HepG2 (cell line): Measurements from ENCODE around the gene BATF. TPM values are rescaled to one million over a fixed set of nuclear protein-coding genes. Genes with fewer than 3 reads are reported as not detected.

Experiments used
- BCL3 ChIP-seq: sonication (generic); formaldehyde crosslinking; IDR thresholded peaks from 2 replicates; pipeline ENCODE4 v1.5.1; 2020; ENCODE audit warnings: mild to moderate bottlenecking, missing genetic modification reagents, moderate library complexity
- CAMTA2 ChIP-seq: sonication (generic); formaldehyde crosslinking; IDR thresholded peaks from 2 replicates; pipeline ENCODE4 v1.4.0; 2020; ENCODE audit warnings: mild to moderate bottlenecking, missing genetic modification reagents, borderline replicate concordance
- CREM ChIP-seq, 2 experiments: sonication (generic) in 1 of 2; formaldehyde crosslinking in 1 of 2; IDR thresholded peaks; 2 replicates each; pipeline versions ENCODE4 v1.4.0 to v1.6.1; 2016 to 2020; ENCODE audit warnings: antibody characterized with exemption in 1 of 2, mild to moderate bottlenecking in 1 of 2, missing genetic modification reagents in 1 of 2
- FLYWCH1 ChIP-seq: sonication (generic); formaldehyde crosslinking; IDR thresholded peaks from 2 replicates; pipeline ENCODE4 v1.8.1; 2023; ENCODE audit warnings: mild to moderate bottlenecking, missing genetic modification reagents
- HNRNPL ChIP-seq: fragments of 200-400 bp; formaldehyde crosslinking; IDR thresholded peaks from 2 replicates; pipeline ENCODE4 v1.6.1; 2017; ENCODE audit warnings: mild to moderate bottlenecking, low read depth, low read length
- HOXA5 ChIP-seq: sonication (generic); formaldehyde crosslinking; IDR thresholded peaks from 2 replicates; pipeline ENCODE4 v1.4.0; 2020; ENCODE audit warnings: missing genetic modification reagents
- KDM1A ChIP-seq: IDR thresholded peaks from 2 replicates; pipeline ENCODE4 v1.6.1; 2016; ENCODE audit warnings: missing compliant biosample characterization
- KDM4B ChIP-seq: sonication (generic); formaldehyde crosslinking; IDR thresholded peaks from 2 replicates; pipeline ENCODE4 v1.4.0; 2020; ENCODE audit warnings: missing genetic modification reagents
- MEIS1 ChIP-seq: sonication (generic); formaldehyde crosslinking; IDR thresholded peaks from 2 replicates; pipeline ENCODE4 v1.9.0; 2021; ENCODE audit warnings: mild to moderate bottlenecking, missing genetic modification reagents, moderate library complexity, borderline replicate concordance
- MLXIP ChIP-seq: sonication (generic); formaldehyde crosslinking; IDR thresholded peaks from 2 replicates; pipeline ENCODE4 v1.9.0; 2021; ENCODE audit warnings: missing genetic modification reagents, borderline replicate concordance
- MTA1 ChIP-seq: sonication (generic); formaldehyde crosslinking; IDR thresholded peaks from 2 replicates; pipeline ENCODE4 v1.4.0; 2020; ENCODE audit warnings: missing genetic modification reagents, mild to moderate bottlenecking, borderline replicate concordance
- PRDM4 ChIP-seq: sonication (generic); formaldehyde crosslinking; IDR thresholded peaks from 2 replicates; pipeline ENCODE4 v1.9.0; 2021; ENCODE audit warnings: missing genetic modification reagents, borderline replicate concordance
- SOX13 ChIP-seq, 3 experiments: fragments of 450-650 bp in 1 of 3; sonication (generic) in 1 of 3; formaldehyde crosslinking in 1 of 3; IDR thresholded peaks in 2 of 3; conservative IDR thresholded peaks in 1 of 3; 2 replicates each; pipeline versions ENCODE4 v1.5.0 to v1.6.1; 2016 to 2020; ENCODE audit warnings: antibody characterized with exemption in 1 of 3, mild to moderate bottlenecking in 1 of 3, missing compliant biosample characterization in 1 of 3, missing genetic modification reagents in 1 of 3, moderate library complexity in 1 of 3
- ZFP82 ChIP-seq: sonication (generic); formaldehyde crosslinking; IDR thresholded peaks from 2 replicates; pipeline ENCODE4 v1.5.1; 2020; ENCODE audit warnings: mild to moderate bottlenecking, missing genetic modification reagents, borderline replicate concordance
- ZMAT3 ChIP-seq: sonication (generic); formaldehyde crosslinking; conservative IDR thresholded peaks from 2 replicates; pipeline ENCODE4 v1.7.0; 2021; ENCODE audit warnings: missing genetic modification reagents
- ZNF234 ChIP-seq: sonication (generic); formaldehyde crosslinking; conservative IDR thresholded peaks from 2 replicates; pipeline ENCODE4 v1.5.1; 2020; ENCODE audit warnings: mild to moderate bottlenecking, missing genetic modification reagents
- ZNF260 ChIP-seq: sonication (generic); formaldehyde crosslinking; IDR thresholded peaks from 2 replicates; pipeline ENCODE4 v1.4.0; 2020; ENCODE audit warnings: missing genetic modification reagents, low read depth, mild to moderate bottlenecking, borderline replicate concordance
- ZNF263 ChIP-seq: sonication (generic); formaldehyde crosslinking; IDR thresholded peaks from 2 replicates; pipeline ENCODE4 v1.4.0; 2020; ENCODE audit warnings: missing genetic modification reagents
- ZNF564 ChIP-seq: sonication (generic); formaldehyde crosslinking; IDR thresholded peaks from 2 replicates; pipeline ENCODE4 v1.8.1; 2023; ENCODE audit warnings: mild to moderate bottlenecking, missing genetic modification reagents
- polyA plus RNA-seq, 8 experiments: library from polyadenylated mRNA; depleted of rRNA in 3 of 8; stranded (reverse) in 7 of 8; unstranded in 1 of 8; fragments of >200 nt; fragmentation: Illumina TruSeq in 4 of 8; extraction: Trizol in 4 of 8; gene quantifications; 2 replicates each; pipeline versions ENCODE4 v1.2.1 to v1.2.3, GENCODE V29; 2011 to 2016; ENCODE audit warnings: low read depth in 4 of 8, missing spikeins in 1 of 8, mixed read lengths in 1 of 8; ENCODE audit not compliant: insufficient read depth in 1 of 8
- total RNA-seq, 5 experiments: library from RNA; depleted of rRNA; stranded (reverse); fragments of >200 nt; fragmentation: Illumina TruSeq; extraction: Trizol; gene quantifications; 2 replicates each; pipeline ENCODE4 v1.2.3, GENCODE V29; 2016; ENCODE audit warnings: low read depth in 1 of 5

The BATF gene
- total and polyA plus RNA-seq, 2 of the 13 experiments (the other 11 are each of a cell fraction or from before 2014, with no cell fraction given), result 0.22 to 0.37 TPM

GRCh38 chr14:75539561-75540478, 17.6 kb downstream of the BATF start (continued):
- TF ChIP-seq BCL3 (CRISPR knock-in tag) (peak; percentile 66), ZNF234 (CRISPR knock-in tag) (no peak), ZNF263 (0 out of 2 replicates have a peak, but pooled peaks have one; percentile 15), MTA1 (CRISPR knock-in tag) (peak; percentile 49; the same call in 1 of the 2 replicates), ZNF564 (no peak), KDM4B (CRISPR knock-in tag) (no peak), MLXIP (CRISPR knock-in tag) (no peak), FLYWCH1 (CRISPR knock-in tag) (no peak), ZFP82 (CRISPR knock-in tag) (0 out of 2 replicates have a peak, but pooled peaks have one; percentile 43), SOX13 (IDR thresholded peaks at IDR 0.05) (no peak), SOX13 (CRISPR knock-in tag; conservative IDR thresholded peaks at IDR 0.05 in 1 of 2, IDR thresholded peaks at IDR 0.05 in 1 of 2) (peak in 1 of 2 experiments; percentile 12; a peak in 1 of 4 replicates), MEIS1 (CRISPR knock-in tag) (0 out of 2 replicates have a peak, but pooled peaks have one; percentile 15), HNRNPL (0 out of 2 replicates have a peak, but pooled peaks have one; percentile 24), CREM (IDR thresholded peaks at IDR 0.05) (no peak), CREM (CRISPR knock-in tag; IDR thresholded peaks at IDR 0.05) (no peak), ZNF260 (CRISPR knock-in tag) (no peak), ZMAT3 (CRISPR knock-in tag) (0 out of 2 replicates have a peak, but pooled peaks have one; percentile 45), HOXA5 (CRISPR knock-in tag) (no peak), PRDM4 (CRISPR knock-in tag) (no peak), KDM1A (CRISPR knock-in tag) (no peak), CAMTA2 (CRISPR knock-in tag) (no peak)
